ENCODE results near the gene INPP5D.
"Not testable (repeated sequence)": the region's sequence is repeated elsewhere in the genome, so short reads cannot be mapped to it uniquely, and the experiment has no call there.

DNA sequence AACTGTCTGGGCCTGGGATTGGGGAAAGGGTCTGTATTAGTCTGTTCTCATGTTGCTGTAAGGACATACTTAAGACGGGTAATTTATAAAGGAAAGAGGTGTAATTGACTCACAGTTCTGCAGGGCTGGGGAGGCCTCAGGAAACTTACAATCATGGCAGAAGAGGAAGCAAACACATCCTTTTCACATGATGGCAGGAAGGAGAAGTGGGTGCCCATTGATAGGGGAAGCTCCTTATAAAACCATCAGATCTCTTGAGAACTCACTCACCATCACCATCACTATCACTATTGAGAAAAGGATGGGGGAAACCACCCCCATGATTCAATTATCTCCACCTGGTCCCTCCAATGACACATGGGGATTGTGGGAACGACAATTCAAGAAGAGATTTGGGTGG, 130.9 kb downstream of the INPP5D start:
- TF ChIP-seq, protein P1, sequence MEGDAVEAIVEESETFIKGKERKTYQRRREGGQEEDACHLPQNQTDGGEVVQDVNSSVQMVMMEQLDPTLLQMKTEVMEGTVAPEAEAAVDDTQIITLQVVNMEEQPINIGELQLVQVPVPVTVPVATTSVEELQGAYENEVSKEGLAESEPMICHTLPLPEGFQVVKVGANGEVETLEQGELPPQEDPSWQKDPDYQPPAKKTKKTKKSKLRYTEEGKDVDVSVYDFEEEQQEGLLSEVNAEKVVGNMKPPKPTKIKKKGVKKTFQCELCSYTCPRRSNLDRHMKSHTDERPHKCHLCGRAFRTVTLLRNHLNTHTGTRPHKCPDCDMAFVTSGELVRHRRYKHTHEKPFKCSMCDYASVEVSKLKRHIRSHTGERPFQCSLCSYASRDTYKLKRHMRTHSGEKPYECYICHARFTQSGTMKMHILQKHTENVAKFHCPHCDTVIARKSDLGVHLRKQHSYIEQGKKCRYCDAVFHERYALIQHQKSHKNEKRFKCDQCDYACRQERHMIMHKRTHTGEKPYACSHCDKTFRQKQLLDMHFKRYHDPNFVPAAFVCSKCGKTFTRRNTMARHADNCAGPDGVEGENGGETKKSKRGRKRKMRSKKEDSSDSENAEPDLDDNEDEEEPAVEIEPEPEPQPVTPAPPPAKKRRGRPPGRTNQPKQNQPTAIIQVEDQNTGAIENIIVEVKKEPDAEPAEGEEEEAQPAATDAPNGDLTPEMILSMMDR (IDR thresholded peaks at IDR 0.05; ENCODE audit: low read depth, low read length, poor library complexity, severe bottlenecking) = not testable (repeated sequence)
- TF ChIP-seq EZH2phosphoT487 (IDR thresholded peaks at IDR 0.05; ENCODE audit: borderline replicate concordance, low read length) = not testable (repeated sequence)

Measured in DOHH2 (cell line).